Gastrocnemius medialis (tissue), 4 donors: ENCODE data around the gene SREBF1. TPM values are rescaled to one million over a fixed set of nuclear protein-coding genes. Genes with fewer than 3 reads are reported as not detected.
A peak's percentile ranks its signal among the peaks of the same experiment; 100 is the strongest.

Experiments
- ATAC-seq, 2 donors: fragments of 150-250 bp; one replicate each; pipeline ENCODE4 v1.9.1; 2016
- DNase-seq, 2 donors: peaks; one replicate each; pipeline ENCODE4 v3.0.0-alpha.2; 2019
- H3K27ac ChIP-seq, 4 donors: fragments of 200-600 bp; sonication (generic); 1 replicate in 1 of 4; 2 replicates in 3 of 4; pipeline ENCODE4 v1.5.1; 2016 to 2018; ENCODE audit warnings: mild to moderate bottlenecking in 2 of 4, moderate library complexity in 1 of 4
- H3K27me3 ChIP-seq, 3 donors: fragments of 200-600 bp; sonication (generic) in 2 of 3; 1 replicate in 1 of 3; 2 replicates in 2 of 3; pipeline versions ENCODE4 v1.5.1 to v1.6.0; 2016 to 2019; ENCODE audit warnings: mild to moderate bottlenecking in 1 of 3, moderate library complexity in 1 of 3
- H3K36me3 ChIP-seq, 2 donors: fragments of 200-600 bp; sonication (generic) in 1 of 2; one replicate each; pipeline ENCODE4 v1.5.1; 2017 to 2018
- H3K4me1 ChIP-seq, 2 donors: fragments of 200-600 bp; sonication (generic) in 1 of 2; one replicate each; pipeline ENCODE4 v1.5.1; 2016 to 2017; ENCODE audit warnings: mild to moderate bottlenecking in 2 of 2
- H3K4me3 ChIP-seq, 4 donors: fragments of 200-600 bp; sonication (generic) in 3 of 4; 1 replicate in 1 of 4; 2 replicates in 3 of 4; pipeline ENCODE4 v1.5.1; 2016 to 2019; ENCODE audit warnings: mild to moderate bottlenecking in 2 of 4
- H3K9me3 ChIP-seq, 3 donors: fragments of 200-600 bp; sonication (generic) in 2 of 3; 1 replicate in 1 of 3; 2 replicates in 2 of 3; pipeline ENCODE4 v1.5.1; 2016 to 2019
- POLR2A ChIP-seq, 2 donors: fragments of 450-650 bp; IDR thresholded peaks; one replicate each; pipeline ENCODE4 v1.6.1; 2017; ENCODE audit warnings: antibody characterized with exemption in 2 of 2, mild to moderate bottlenecking in 2 of 2, moderate library complexity in 2 of 2
- in situ Hi-C, 4 donors: fragments of 200-750 bp; cut with MboI; loops; one replicate each; pipeline versions ENCODE4 v1.15.0 to v1.8.0; 2017; ENCODE audit warnings: low sequenced_read_pairs in 4 of 4
- intact Hi-C: fragments of 100-400 bp; cut with DNase I; formaldehyde crosslinking; loops from one replicate; pipeline ENCODE4 v1.15.1; 2023; ENCODE audit warnings: low total_unique reads
- total RNA-seq, 4 donors: library from RNA; depleted of rRNA; stranded (reverse); fragments of >200 nt; gene quantifications; one replicate each; pipeline versions ENCODE4 v1.1.0 to v1.2.3, GENCODE V29; 2016
- TF ChIP-seq, protein P1 (sequence below), 5 experiments: fragments of 450-650 bp in 3 of 5; fragments of 200-600 bp in 2 of 5; sonication (generic) in 2 of 5; IDR thresholded peaks in 4 of 5; conservative IDR thresholded peaks in 1 of 5; 1 replicate in 4 of 5; 2 replicates in 1 of 5; pipeline ENCODE4 v1.5.1; 2016 to 2019; ENCODE audit warnings: antibody characterized with exemption in 5 of 5, mild to moderate bottlenecking in 3 of 5, moderate library complexity in 3 of 5

Gene SREBF1
- total RNA-seq, 4 donors from 2014 or later = 11.1 to 64.5 (median 32.3) TPM

- H3K9me3 ChIP-seq = no peaks in the 10 kb centered on the region
- in situ Hi-C loops (loop anchor here in 3 of 4 donors (10.0 to 25.0 kb wide), 2 partner anchors 100 to 187 kb away; partner anchors contain the start of genes RAI1 (in 3 of the 3), DRC3 (in 1 of the 3) and TOM1L2 (in 1 of the 3)), intact Hi-C loops (no loop called here)
- no peaks in the 10 kb centered on the region for H3K27me3 ChIP-seq
- no peak for DNase-seq
- no peak for ATAC-seq
- H3K4me3 ChIP-seq = no peak overlapping the region
- peak overlapping the region in 1 of 4 donors; percentile 21 for H3K27ac ChIP-seq
- peaks cover 53 to 56% of the 10 kb centered on the region in 2 donors for H3K4me1 ChIP-seq
- TF ChIP-seq, protein P1, sequence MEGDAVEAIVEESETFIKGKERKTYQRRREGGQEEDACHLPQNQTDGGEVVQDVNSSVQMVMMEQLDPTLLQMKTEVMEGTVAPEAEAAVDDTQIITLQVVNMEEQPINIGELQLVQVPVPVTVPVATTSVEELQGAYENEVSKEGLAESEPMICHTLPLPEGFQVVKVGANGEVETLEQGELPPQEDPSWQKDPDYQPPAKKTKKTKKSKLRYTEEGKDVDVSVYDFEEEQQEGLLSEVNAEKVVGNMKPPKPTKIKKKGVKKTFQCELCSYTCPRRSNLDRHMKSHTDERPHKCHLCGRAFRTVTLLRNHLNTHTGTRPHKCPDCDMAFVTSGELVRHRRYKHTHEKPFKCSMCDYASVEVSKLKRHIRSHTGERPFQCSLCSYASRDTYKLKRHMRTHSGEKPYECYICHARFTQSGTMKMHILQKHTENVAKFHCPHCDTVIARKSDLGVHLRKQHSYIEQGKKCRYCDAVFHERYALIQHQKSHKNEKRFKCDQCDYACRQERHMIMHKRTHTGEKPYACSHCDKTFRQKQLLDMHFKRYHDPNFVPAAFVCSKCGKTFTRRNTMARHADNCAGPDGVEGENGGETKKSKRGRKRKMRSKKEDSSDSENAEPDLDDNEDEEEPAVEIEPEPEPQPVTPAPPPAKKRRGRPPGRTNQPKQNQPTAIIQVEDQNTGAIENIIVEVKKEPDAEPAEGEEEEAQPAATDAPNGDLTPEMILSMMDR (IDR thresholded peaks at IDR 0.05 in 4 of 5, conservative IDR thresholded peaks at IDR 0.05 in 1 of 5) = no peak
- TF ChIP-seq POLR2A (IDR thresholded peaks at IDR 0.05) = no peak
- peaks cover 0 to 4% of the 10 kb centered on the region in 2 donors for H3K36me3 ChIP-seq
Measured at GRCh38 chr17:17874478-17874877, 37.7 kb upstream of the SREBF1 start.

DNA sequence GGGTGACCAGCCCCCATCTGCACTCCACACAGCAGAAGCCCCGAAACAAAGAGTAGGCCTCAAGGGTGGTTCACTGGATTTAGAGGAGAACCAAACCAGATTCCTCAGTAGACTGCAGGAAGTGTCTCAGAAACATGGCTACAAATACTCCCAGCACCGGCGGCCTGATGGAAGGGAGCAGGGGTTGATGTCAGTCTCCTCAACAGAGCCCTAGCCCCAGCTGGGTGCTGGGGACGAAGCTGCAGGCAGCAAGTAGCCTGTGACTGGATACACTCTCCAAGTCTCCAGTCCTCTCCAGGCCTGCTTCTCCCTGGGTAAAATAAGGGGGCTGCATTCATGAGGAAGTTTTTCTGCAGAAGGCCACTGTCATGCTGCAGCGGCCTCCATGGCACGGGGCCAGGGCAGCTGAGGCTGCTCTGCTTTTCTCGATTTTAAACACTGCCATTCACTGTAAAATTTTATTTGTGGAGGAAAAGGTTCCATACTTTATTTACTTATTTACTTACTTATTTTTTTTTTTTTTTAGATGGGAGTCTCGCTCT is 36.7 kb upstream of the SREBF1 start:
- Histone ChIP-seq H3K9me3 (no peaks in the 10 kb centered on the region), H3K36me3 (peaks cover 0 to 10% of the 10 kb centered on the region in 2 donors), H3K27ac (no peak overlapping the region), H3K4me1 (peaks cover 46 to 54% of the 10 kb centered on the region in 2 donors), H3K4me3 (no peak overlapping the region), H3K27me3 (no peaks in the 10 kb centered on the region)
- intact Hi-C loops (no loop called here), in situ Hi-C loops (loop anchor here in 3 of 4 donors (10.0 to 25.0 kb wide), 2 partner anchors 101 to 186 kb away; partner anchors contain the start of genes RAI1 (in 3 of the 3), DRC3 (in 1 of the 3) and TOM1L2 (in 1 of the 3))
- DNase-seq = no peak
- no peak for ATAC-seq
- TF ChIP-seq, protein P1 (IDR thresholded peaks at IDR 0.05 in 4 of 5, conservative IDR thresholded peaks at IDR 0.05 in 1 of 5) = no peak
- TF ChIP-seq POLR2A (IDR thresholded peaks at IDR 0.05) = no peak

DNA sequence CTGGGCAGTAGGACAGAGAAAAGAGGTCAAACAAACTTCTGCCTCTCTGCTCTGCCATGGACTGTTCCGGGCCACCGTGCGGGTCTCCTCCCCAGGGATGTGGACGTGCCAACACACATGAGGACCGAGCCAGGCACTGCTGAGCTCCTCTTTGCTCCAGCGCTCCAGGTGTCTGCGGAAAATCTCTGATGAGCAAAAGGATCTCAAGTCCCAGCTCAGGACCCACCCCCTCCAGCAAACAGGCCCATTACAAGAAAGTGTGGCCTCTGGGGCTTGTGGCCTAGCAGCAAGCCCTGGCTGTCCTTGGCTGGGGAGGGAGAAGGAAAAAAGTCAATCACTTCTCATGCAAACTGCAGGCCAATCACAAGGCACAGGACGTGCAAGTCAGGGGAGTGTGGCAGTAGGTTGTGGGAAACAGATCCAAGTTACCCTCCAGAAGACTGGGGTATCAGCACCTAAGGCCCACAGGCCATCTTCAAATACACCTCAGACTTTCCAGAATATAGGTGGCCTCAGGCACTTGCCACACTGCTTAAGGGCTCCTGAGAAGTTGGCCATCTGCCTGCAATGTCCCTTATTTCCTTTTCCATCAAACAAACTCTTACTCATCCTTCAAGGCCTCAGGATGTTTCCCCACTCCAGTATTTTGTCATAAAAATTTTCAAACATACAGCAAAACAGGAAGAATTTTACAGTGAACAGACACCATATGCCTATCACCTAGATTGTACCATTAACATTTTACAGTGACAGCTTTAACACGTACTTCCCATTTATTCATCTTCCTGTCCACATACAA is 36.0 kb upstream of the SREBF1 start:
- Histone ChIP-seq H3K36me3 (peaks cover 0 to 15% of the 10 kb centered on the region in 2 donors), H3K9me3 (no peaks in the 10 kb centered on the region), H3K4me1 (peaks cover 38 to 53% of the 10 kb centered on the region in 2 donors), H3K4me3 (no peak overlapping the region), H3K27me3 (no peaks in the 10 kb centered on the region), H3K27ac (no peak overlapping the region)
- in situ Hi-C loops (loop anchor here in 3 of 4 donors (10.0 to 25.0 kb wide), 2 partner anchors 102 to 185 kb away; partner anchors contain the start of genes RAI1 (in 3 of the 3), DRC3 (in 1 of the 3) and TOM1L2 (in 1 of the 3)), intact Hi-C loops (no loop called here)
- ATAC-seq = no peak
- DNase-seq = no peak
- TF ChIP-seq, protein P1 (IDR thresholded peaks at IDR 0.05 in 4 of 5, conservative IDR thresholded peaks at IDR 0.05 in 1 of 5) = no peak
- no peak for TF ChIP-seq POLR2A (IDR thresholded peaks at IDR 0.05)

- no peak for DNase-seq
- no peak for ATAC-seq
- intact Hi-C loops = no loop called here
- Histone ChIP-seq H3K36me3 (peaks cover 0 to 15% of the 10 kb centered on the region in 2 donors), H3K9me3 (no peaks in the 10 kb centered on the region), H3K27ac (no peak overlapping the region), H3K4me3 (no peak overlapping the region), H3K27me3 (no peaks in the 10 kb centered on the region), H3K4me1 (peaks cover 30 to 46% of the 10 kb centered on the region in 2 donors)
- in situ Hi-C loops = loop anchor here in 3 of 4 donors (10.0 to 25.0 kb wide), 2 partner anchors 103 to 185 kb away; partner anchors contain the start of genes RAI1 (in 3 of the 3), DRC3 (in 1 of the 3) and TOM1L2 (in 1 of the 3)
- TF ChIP-seq POLR2A (IDR thresholded peaks at IDR 0.05) = no peak
- TF ChIP-seq, protein P1 (IDR thresholded peaks at IDR 0.05 in 4 of 5, conservative IDR thresholded peaks at IDR 0.05 in 1 of 5) = no peak
Measured at GRCh38 chr17:17871913-17872312, 35.1 kb upstream of the SREBF1 start.
